Neural cell (in vitro differentiated cells): ENCODE measurements around the gene PLCB1. TPM values are rescaled to one million over a fixed set of nuclear protein-coding genes. Genes with fewer than 3 reads are reported as not detected.

Source experiments
- H2AFZ ChIP-seq: fragments of 200-600, 300-800 bp; sonication (generic), shearing (Covaris generic); 2 replicates; pipeline ENCODE4 v1.6.0; 2014; ENCODE audit warnings: low read depth, mild to moderate bottlenecking, antibody characterized with exemption, low read length, moderate library complexity
- H3F3A ChIP-seq: fragments of 200-600 bp; shearing (Covaris generic); 2 replicates; pipeline ENCODE4 v1.6.1; 2016; ENCODE audit warnings: mild to moderate bottlenecking, moderate library complexity, mixed read lengths, antibody characterized with exemption, low read length; ENCODE audit not compliant: insufficient read depth, poor library complexity, severe bottlenecking
- H3K27ac ChIP-seq: fragments of 200-600, 300-800 bp; sonication (generic), shearing (Covaris generic); 2 replicates; pipeline ENCODE4 v1.5.1; 2014; ENCODE audit warnings: mild to moderate bottlenecking, low read length, moderate library complexity
- H3K27me3 ChIP-seq: fragments of 300-800, 200-600 bp; sonication (generic), shearing (Covaris generic); 2 replicates; pipeline ENCODE4 v1.6.0; 2014; ENCODE audit warnings: mild to moderate bottlenecking, low read depth, low read length, moderate library complexity; ENCODE audit not compliant: insufficient read depth
- H3K36me3 ChIP-seq: fragments of 300-800, 200-600 bp; sonication (generic), shearing (Covaris generic); 2 replicates; pipeline ENCODE4 v1.5.1; 2014; ENCODE audit warnings: mild to moderate bottlenecking, antibody characterized with exemption, low read length, moderate library complexity; ENCODE audit not compliant: insufficient read depth
- H3K4me2 ChIP-seq: fragments of 300-800, 200-600 bp; sonication (generic), shearing (Covaris generic); 2 replicates; pipeline ENCODE4 v1.6.0; 2014; ENCODE audit warnings: mild to moderate bottlenecking, low read length
- H3K4me3 ChIP-seq: fragments of 300-800, 200-600 bp; sonication (generic), shearing (Covaris generic); 2 replicates; pipeline ENCODE4 v1.5.1; 2014; ENCODE audit warnings: mild to moderate bottlenecking, low read length, moderate library complexity
- H3K79me2 ChIP-seq: fragments of 200-600 bp; shearing (Covaris generic); replicated peaks from 2 replicates; pipeline ENCODE4 v1.6.0; 2014; ENCODE audit warnings: mild to moderate bottlenecking, low read length, moderate library complexity; ENCODE audit not compliant: insufficient read depth
- H3K9ac ChIP-seq: fragments of 300-800, 200-600 bp; sonication (generic), shearing (Covaris generic); 2 replicates; pipeline ENCODE4 v1.6.1; 2016; ENCODE audit warnings: mild to moderate bottlenecking, low read length, mixed read lengths
- H3K9me2 ChIP-seq: fragments of 200-600 bp; shearing (Covaris generic); 2 replicates; pipeline ENCODE4 v1.6.1; 2016; ENCODE audit warnings: mild to moderate bottlenecking, low read length, mixed read lengths; ENCODE audit not compliant: insufficient read depth
- H3K9me3 ChIP-seq: fragments of 200-600, 300-800 bp; sonication (generic), shearing (Covaris generic); 2 replicates; pipeline ENCODE4 v1.6.1; 2016; ENCODE audit warnings: mild to moderate bottlenecking, mixed run types, low read length, moderate library complexity, mixed read lengths
- H4K20me1 ChIP-seq: fragments of 200-600 bp; shearing (Covaris generic); 2 replicates; pipeline ENCODE4 v1.6.1; 2016; ENCODE audit warnings: mild to moderate bottlenecking, mixed run types; ENCODE audit not compliant: insufficient read depth
- EP300 ChIP-seq: fragments of 450-650 bp; conservative IDR thresholded peaks from 2 replicates; pipeline ENCODE4 v1.6.1; 2014; ENCODE audit warnings: antibody characterized with exemption, mild to moderate bottlenecking, moderate library complexity; ENCODE audit not compliant: poor library complexity, severe bottlenecking
- EZH2 ChIP-seq: fragments of 200-600, 300-800 bp; shearing (Covaris generic), sonication (generic); IDR thresholded peaks from 2 replicates; pipeline ENCODE4 v1.6.1; 2014; ENCODE audit warnings: antibody characterized with exemption, low read length, borderline replicate concordance, mild to moderate bottlenecking; ENCODE audit not compliant: insufficient read depth, poor library complexity, severe bottlenecking
- MXI1 ChIP-seq: fragments of 450-650 bp; conservative IDR thresholded peaks from 2 replicates; pipeline ENCODE4 v1.6.1; 2014; ENCODE audit warnings: antibody characterized with exemption, mild to moderate bottlenecking; ENCODE audit not compliant: poor library complexity, severe bottlenecking
- POLR2AphosphoS5 ChIP-seq: IDR thresholded peaks from 2 replicates; pipeline ENCODE4 v1.6.1; 2012
- RAD21 ChIP-seq: fragments of 450-650 bp; conservative IDR thresholded peaks from 2 replicates; pipeline ENCODE4 v1.6.1; 2014; ENCODE audit warnings: antibody characterized with exemption, mild to moderate bottlenecking, moderate library complexity
- SMC3 ChIP-seq: fragments of 450-650 bp; conservative IDR thresholded peaks from 2 replicates; pipeline ENCODE4 v1.6.1; 2014; ENCODE audit warnings: antibody characterized with exemption, mild to moderate bottlenecking, moderate library complexity; ENCODE audit not compliant: poor library complexity
- TAF1 ChIP-seq: IDR thresholded peaks from 2 replicates; pipeline ENCODE4 v1.6.1; 2012; ENCODE audit warnings: low read depth
- polyA plus RNA-seq: library from polyadenylated mRNA; depleted of rRNA; stranded (reverse); fragments of >200 nt; gene quantifications from 2 replicates; pipeline ENCODE4 v1.2.3, GENCODE V29; 2014
- TF ChIP-seq, protein P1 (sequence below): IDR thresholded peaks from 2 replicates; pipeline ENCODE4 v1.6.1; 2012; ENCODE audit warnings: borderline replicate concordance
- TF ChIP-seq, protein P2 (sequence below): fragments of 450-650 bp; IDR thresholded peaks from 2 replicates; pipeline ENCODE4 v1.5.1; 2014; ENCODE audit warnings: antibody characterized with exemption, mild to moderate bottlenecking, moderate library complexity; ENCODE audit not compliant: poor library complexity, severe bottlenecking

PLCB1 gene
- polyA plus RNA-seq, 1 donor from 2014 or later: 11.4 TPM

DNA sequence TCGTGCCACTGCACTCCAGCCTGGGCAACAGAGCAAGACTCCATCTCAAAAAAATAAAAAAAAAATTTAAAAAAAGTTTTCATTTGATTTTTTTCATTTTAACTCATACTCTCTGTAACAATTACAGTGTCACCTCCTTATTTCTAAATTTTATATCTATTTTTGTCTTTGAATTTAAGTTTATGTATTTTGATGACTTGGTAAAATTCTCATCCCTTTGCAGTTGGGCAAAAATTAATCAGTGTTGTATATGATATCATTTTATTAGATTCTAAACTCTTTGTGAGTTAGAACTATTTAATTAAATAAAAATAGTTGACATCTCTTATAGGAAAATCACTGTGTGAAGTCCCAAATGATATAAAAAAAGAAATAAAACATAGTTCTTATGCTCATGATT lies 270.7 kb downstream of the PLCB1 start:
- Histone ChIP-seq H4K20me1 (no peaks in the 10 kb centered on the region), H3K79me2 (no peaks in the 10 kb centered on the region), H2AFZ (no peak overlapping the region), H3K9me3 (no peaks in the 10 kb centered on the region), H3K4me3 (no peak overlapping the region), H3K27me3 (no peaks in the 10 kb centered on the region), H3K36me3 (no peaks in the 10 kb centered on the region), H3F3A (no peaks in the 10 kb centered on the region), H3K4me2 (no peak overlapping the region), H3K9me2 (no peaks in the 10 kb centered on the region), H3K27ac (no peak overlapping the region), H3K9ac (no peak overlapping the region)
- TF ChIP-seq SMC3 (no peak), EZH2 (no peak), MXI1 (no peak)
- TF ChIP-seq, protein P1, sequence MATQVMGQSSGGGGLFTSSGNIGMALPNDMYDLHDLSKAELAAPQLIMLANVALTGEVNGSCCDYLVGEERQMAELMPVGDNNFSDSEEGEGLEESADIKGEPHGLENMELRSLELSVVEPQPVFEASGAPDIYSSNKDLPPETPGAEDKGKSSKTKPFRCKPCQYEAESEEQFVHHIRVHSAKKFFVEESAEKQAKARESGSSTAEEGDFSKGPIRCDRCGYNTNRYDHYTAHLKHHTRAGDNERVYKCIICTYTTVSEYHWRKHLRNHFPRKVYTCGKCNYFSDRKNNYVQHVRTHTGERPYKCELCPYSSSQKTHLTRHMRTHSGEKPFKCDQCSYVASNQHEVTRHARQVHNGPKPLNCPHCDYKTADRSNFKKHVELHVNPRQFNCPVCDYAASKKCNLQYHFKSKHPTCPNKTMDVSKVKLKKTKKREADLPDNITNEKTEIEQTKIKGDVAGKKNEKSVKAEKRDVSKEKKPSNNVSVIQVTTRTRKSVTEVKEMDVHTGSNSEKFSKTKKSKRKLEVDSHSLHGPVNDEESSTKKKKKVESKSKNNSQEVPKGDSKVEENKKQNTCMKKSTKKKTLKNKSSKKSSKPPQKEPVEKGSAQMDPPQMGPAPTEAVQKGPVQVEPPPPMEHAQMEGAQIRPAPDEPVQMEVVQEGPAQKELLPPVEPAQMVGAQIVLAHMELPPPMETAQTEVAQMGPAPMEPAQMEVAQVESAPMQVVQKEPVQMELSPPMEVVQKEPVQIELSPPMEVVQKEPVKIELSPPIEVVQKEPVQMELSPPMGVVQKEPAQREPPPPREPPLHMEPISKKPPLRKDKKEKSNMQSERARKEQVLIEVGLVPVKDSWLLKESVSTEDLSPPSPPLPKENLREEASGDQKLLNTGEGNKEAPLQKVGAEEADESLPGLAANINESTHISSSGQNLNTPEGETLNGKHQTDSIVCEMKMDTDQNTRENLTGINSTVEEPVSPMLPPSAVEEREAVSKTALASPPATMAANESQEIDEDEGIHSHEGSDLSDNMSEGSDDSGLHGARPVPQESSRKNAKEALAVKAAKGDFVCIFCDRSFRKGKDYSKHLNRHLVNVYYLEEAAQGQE: no peak

DNA sequence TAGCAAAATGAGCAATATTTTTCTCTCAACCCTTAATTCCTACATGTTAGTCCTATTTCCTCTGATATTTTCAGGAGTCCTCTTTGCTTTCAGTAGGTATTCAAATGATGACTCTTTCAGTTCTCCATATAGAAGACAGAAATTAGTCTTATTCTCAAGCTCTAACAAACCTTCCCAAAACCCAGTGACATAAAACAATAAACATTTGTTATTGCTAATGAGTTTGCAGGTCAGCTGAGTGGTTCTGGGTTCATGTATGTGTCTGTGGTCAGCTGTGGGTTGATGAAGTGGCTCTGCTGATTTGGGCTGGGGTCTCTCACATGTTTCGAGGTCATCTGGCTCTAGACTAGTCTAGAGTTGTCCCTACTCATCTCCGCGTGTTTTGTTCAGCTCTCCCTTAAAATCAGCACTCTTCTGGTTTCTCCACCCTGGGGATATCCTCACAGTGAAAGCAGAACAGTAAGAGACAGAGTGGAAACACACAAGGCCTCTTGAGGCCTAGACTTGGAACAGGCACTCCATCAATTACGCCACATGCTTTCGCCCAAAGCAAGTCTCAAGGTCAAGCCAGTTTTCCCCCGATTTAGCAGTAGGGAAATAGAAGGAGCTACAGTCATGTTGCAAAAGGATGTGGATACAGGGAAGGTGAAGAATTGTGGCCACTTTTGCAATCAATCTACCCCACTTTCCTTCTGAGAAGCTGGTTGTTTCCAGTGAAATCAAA lies 273.0 kb downstream of the PLCB1 start:
- Histone ChIP-seq H3K4me2 (no peak overlapping the region), H3K36me3 (no peaks in the 10 kb centered on the region), H3K4me3 (no peak overlapping the region), H3K79me2 (no peaks in the 10 kb centered on the region), H3K27ac (no peak overlapping the region), H3K9me3 (no peaks in the 10 kb centered on the region), H3K9me2 (no peaks in the 10 kb centered on the region), H4K20me1 (no peaks in the 10 kb centered on the region), H3F3A (no peaks in the 10 kb centered on the region), H3K9ac (no peak overlapping the region), H2AFZ (no peak overlapping the region), H3K27me3 (no peaks in the 10 kb centered on the region)
- TF ChIP-seq, protein P1: no peak
- TF ChIP-seq RAD21 (no peak), MXI1 (no peak), SMC3 (no peak), EZH2 (no peak), TAF1 (no peak), POLR2AphosphoS5 (no peak), EP300 (no peak)
- TF ChIP-seq, protein P2, sequence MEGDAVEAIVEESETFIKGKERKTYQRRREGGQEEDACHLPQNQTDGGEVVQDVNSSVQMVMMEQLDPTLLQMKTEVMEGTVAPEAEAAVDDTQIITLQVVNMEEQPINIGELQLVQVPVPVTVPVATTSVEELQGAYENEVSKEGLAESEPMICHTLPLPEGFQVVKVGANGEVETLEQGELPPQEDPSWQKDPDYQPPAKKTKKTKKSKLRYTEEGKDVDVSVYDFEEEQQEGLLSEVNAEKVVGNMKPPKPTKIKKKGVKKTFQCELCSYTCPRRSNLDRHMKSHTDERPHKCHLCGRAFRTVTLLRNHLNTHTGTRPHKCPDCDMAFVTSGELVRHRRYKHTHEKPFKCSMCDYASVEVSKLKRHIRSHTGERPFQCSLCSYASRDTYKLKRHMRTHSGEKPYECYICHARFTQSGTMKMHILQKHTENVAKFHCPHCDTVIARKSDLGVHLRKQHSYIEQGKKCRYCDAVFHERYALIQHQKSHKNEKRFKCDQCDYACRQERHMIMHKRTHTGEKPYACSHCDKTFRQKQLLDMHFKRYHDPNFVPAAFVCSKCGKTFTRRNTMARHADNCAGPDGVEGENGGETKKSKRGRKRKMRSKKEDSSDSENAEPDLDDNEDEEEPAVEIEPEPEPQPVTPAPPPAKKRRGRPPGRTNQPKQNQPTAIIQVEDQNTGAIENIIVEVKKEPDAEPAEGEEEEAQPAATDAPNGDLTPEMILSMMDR: no peak
